ENCODE measurements around the gene PDLIM3.

PDLIM3 gene

DNA sequence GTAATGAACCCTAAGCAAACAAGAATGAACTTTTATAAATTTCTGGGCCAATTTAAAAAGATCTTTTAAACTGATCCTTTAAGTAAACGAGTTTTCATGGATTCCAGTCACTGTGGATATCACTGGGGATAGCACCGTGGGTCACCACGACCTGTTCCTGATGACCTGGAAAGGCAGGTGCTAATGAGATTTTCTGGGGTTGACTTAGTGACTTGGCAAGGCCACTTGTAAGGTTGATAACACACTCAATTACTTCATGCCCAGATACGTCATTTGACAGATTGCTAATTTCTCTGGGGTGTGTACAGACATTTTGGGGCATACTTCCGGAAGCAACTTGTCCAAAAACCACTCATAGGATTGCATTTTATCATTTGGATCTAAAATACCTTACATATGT, 24.5 kb downstream of the PDLIM3 start:
- H3K4ac ChIP-seq (ENCODE audit: low read length) = no peak overlapping the region
- H4K91ac ChIP-seq (ENCODE audit: low read depth, low read length, poor library complexity) = no peak overlapping the region
- no peaks in the 10 kb centered on the region for H3K79me1 ChIP-seq (ENCODE audit: low read depth, low read length)
- no peak for DNase-seq (ENCODE audit: low spot score)
- H2BK5ac ChIP-seq (ENCODE audit: low read length) = no peak overlapping the region
- no peak overlapping the region for H3K14ac ChIP-seq (ENCODE audit: low read length)
- no peak overlapping the region for H2BK12ac ChIP-seq (ENCODE audit: low read length)
- H3K27ac ChIP-seq (replicated peaks; ENCODE audit: low read length) = no peak overlapping the region
- H3K4me2 ChIP-seq (ENCODE audit: insufficient read depth, low read length, poor library complexity, severe bottlenecking) = no peak overlapping the region
- H2AFZ ChIP-seq (ENCODE audit: low read length) = no peak overlapping the region
- H3K4me3 ChIP-seq (ENCODE audit: low read length in 2 of 2) = no peak overlapping the region
- no CpG with 5 or more reads among the region's 5 CpGs for whole genome bisulfite sequencing, 2 donors (ENCODE audit: extremely low coverage in 2 of 2, insufficient read length in 2 of 2, insufficient replicate concordance in 1 of 2)
- no peak overlapping the region for H2BK15ac ChIP-seq (ENCODE audit: low read length)
- no peak overlapping the region for H3K9ac ChIP-seq (ENCODE audit: low read depth, low read length, poor library complexity)
- no peak overlapping the region for H3K23ac ChIP-seq (ENCODE audit: low read depth, low read length, poor library complexity)
- H3K36me3 ChIP-seq (replicated peaks in 1 of 2; ENCODE audit: control insufficient read depth in 2 of 2, insufficient read depth in 2 of 2, low read length in 2 of 2) = no peaks in the 10 kb centered on the region
- H3K27me3 ChIP-seq (ENCODE audit: control insufficient read depth in 3 of 3, insufficient read depth in 3 of 3, low read depth in 1 of 3, low read length in 3 of 3) = peaks cover 0 to 3% (median 0%) of the 10 kb centered on the region in 3 experiments
- H2AK5ac ChIP-seq (ENCODE audit: low read depth, low read length) = no peak overlapping the region
- no peak overlapping the region for H2BK120ac ChIP-seq (ENCODE audit: low read depth, low read length)
- no peak overlapping the region for H3K18ac ChIP-seq (ENCODE audit: low read length)
- H3K9me3 ChIP-seq (replicated peaks in 1 of 2; ENCODE audit: control insufficient read depth in 2 of 2, insufficient read depth in 1 of 2, low read depth in 1 of 2, low read length in 2 of 2) = no peaks in the 10 kb centered on the region
- no peak overlapping the region for H4K8ac ChIP-seq (ENCODE audit: low read depth, low read length)
- no peaks in the 10 kb centered on the region for H3K4me1 ChIP-seq (ENCODE audit: control insufficient read depth in 2 of 2, insufficient read depth in 1 of 2, low read depth in 1 of 2, low read length in 2 of 2)

DNA sequence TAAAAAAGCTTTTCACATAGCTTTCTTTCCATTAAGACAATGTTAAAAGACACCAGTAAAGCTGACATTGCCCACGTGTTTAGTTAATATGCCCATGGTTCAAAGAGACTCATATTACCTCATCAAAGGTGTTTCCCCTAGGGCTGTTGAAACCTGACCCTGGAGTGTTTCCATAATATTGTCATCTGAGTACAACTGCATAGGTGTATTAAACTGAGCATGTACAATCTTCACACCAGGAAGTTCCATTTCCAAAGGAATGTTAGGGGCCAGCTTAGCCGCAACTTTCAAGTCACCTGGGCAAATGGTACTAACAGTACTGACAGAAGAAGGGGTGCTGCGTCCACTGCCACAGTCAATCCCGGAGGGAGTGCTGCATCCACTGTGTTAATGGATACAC, 27.1 kb downstream of the PDLIM3 start:
- H3K4ac ChIP-seq (ENCODE audit: low read length) = no peak overlapping the region
- no peak overlapping the region for H3K27ac ChIP-seq (replicated peaks; ENCODE audit: low read length)
- no peak for DNase-seq (ENCODE audit: low spot score)
- no peak overlapping the region for H3K18ac ChIP-seq (ENCODE audit: low read length)
- H3K27me3 ChIP-seq (ENCODE audit: control insufficient read depth in 3 of 3, insufficient read depth in 3 of 3, low read depth in 1 of 3, low read length in 3 of 3) = peaks cover 0 to 3% (median 0%) of the 10 kb centered on the region in 3 experiments
- H4K8ac ChIP-seq (ENCODE audit: low read depth, low read length) = no peak overlapping the region
- H3K4me1 ChIP-seq (ENCODE audit: control insufficient read depth in 2 of 2, insufficient read depth in 1 of 2, low read depth in 1 of 2, low read length in 2 of 2) = no peaks in the 10 kb centered on the region
- H3K4me3 ChIP-seq (ENCODE audit: low read length in 2 of 2) = no peak overlapping the region
- WGBS, 2 donors (ENCODE audit: extremely low coverage in 2 of 2, insufficient read length in 2 of 2, insufficient replicate concordance in 1 of 2) = no CpG with 5 or more reads among the region's 4 CpGs
- H3K79me1 ChIP-seq (ENCODE audit: low read depth, low read length) = no peaks in the 10 kb centered on the region
- no peak overlapping the region for H2BK120ac ChIP-seq (ENCODE audit: low read depth, low read length)
- H3K14ac ChIP-seq (ENCODE audit: low read length) = no peak overlapping the region
- peaks cover 0 to 2% of the 10 kb centered on the region in 2 donors for H3K9me3 ChIP-seq (replicated peaks in 1 of 2; ENCODE audit: control insufficient read depth in 2 of 2, insufficient read depth in 1 of 2, low read depth in 1 of 2, low read length in 2 of 2)
- no peak overlapping the region for H2BK15ac ChIP-seq (ENCODE audit: low read length)
- no peak overlapping the region for H4K91ac ChIP-seq (ENCODE audit: low read depth, low read length, poor library complexity)
- no peak overlapping the region for H2BK5ac ChIP-seq (ENCODE audit: low read length)
- H3K36me3 ChIP-seq (replicated peaks in 1 of 2; ENCODE audit: control insufficient read depth in 2 of 2, insufficient read depth in 2 of 2, low read length in 2 of 2) = no peaks in the 10 kb centered on the region
- H3K23ac ChIP-seq (ENCODE audit: low read depth, low read length, poor library complexity) = no peak overlapping the region
- no peak overlapping the region for H2AK5ac ChIP-seq (ENCODE audit: low read depth, low read length)
- H3K9ac ChIP-seq (ENCODE audit: low read depth, low read length, poor library complexity) = peak overlapping the region; percentile 32
- no peak overlapping the region for H2AFZ ChIP-seq (ENCODE audit: low read length)
- no peak overlapping the region for H3K4me2 ChIP-seq (ENCODE audit: insufficient read depth, low read length, poor library complexity, severe bottlenecking)
- no peak overlapping the region for H2BK12ac ChIP-seq (ENCODE audit: low read length)

DNA sequence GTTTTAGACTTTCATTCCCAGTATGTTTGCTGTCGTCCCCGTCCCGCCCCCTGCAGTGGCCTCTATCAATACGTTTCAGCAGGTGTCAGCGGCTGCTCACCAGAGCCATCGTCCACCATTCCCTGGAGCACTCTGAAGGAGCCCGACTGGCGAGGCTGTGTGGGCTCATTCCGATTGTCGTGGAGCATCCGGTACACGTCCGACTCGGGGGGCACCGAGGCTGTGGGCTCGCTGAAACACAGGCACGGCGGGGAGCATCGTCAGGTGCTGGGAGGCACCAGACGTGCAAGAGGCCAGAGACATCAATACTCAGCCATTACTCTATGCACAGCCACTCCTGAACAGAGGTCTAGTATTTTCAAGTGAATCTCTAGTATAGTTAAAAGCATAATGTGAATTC, 28.9 kb downstream of the PDLIM3 start:
- H4K8ac ChIP-seq (ENCODE audit: low read depth, low read length) = no peak overlapping the region
- peaks cover 0 to 3% (median 0%) of the 10 kb centered on the region in 3 experiments for H3K27me3 ChIP-seq (ENCODE audit: control insufficient read depth in 3 of 3, insufficient read depth in 3 of 3, low read depth in 1 of 3, low read length in 3 of 3)
- no peak overlapping the region for H3K4me3 ChIP-seq (ENCODE audit: low read length in 2 of 2)
- no peak overlapping the region for H3K4ac ChIP-seq (ENCODE audit: low read length)
- H2AFZ ChIP-seq (ENCODE audit: low read length) = no peak overlapping the region
- H2BK15ac ChIP-seq (ENCODE audit: low read length) = no peak overlapping the region
- H3K9ac ChIP-seq (ENCODE audit: low read depth, low read length, poor library complexity) = peak overlapping the region; percentile 22
- WGBS, 2 donors (ENCODE audit: extremely low coverage in 2 of 2, insufficient read length in 2 of 2, insufficient replicate concordance in 1 of 2) = no CpG with 5 or more reads among the region's 20 CpGs
- no peaks in the 10 kb centered on the region for H3K4me1 ChIP-seq (ENCODE audit: control insufficient read depth in 2 of 2, insufficient read depth in 1 of 2, low read depth in 1 of 2, low read length in 2 of 2)
- H3K9me3 ChIP-seq (replicated peaks in 1 of 2; ENCODE audit: control insufficient read depth in 2 of 2, insufficient read depth in 1 of 2, low read depth in 1 of 2, low read length in 2 of 2) = peaks cover 0 to 2% of the 10 kb centered on the region in 2 donors
- H2AK5ac ChIP-seq (ENCODE audit: low read depth, low read length) = no peak overlapping the region
- no peak overlapping the region for H4K91ac ChIP-seq (ENCODE audit: low read depth, low read length, poor library complexity)
- no peaks in the 10 kb centered on the region for H3K36me3 ChIP-seq (replicated peaks in 1 of 2; ENCODE audit: control insufficient read depth in 2 of 2, insufficient read depth in 2 of 2, low read length in 2 of 2)
- H2BK12ac ChIP-seq (ENCODE audit: low read length) = no peak overlapping the region
- H3K79me1 ChIP-seq (ENCODE audit: low read depth, low read length) = no peaks in the 10 kb centered on the region
- no peak overlapping the region for H2BK5ac ChIP-seq (ENCODE audit: low read length)
- H2BK120ac ChIP-seq (ENCODE audit: low read depth, low read length) = no peak overlapping the region
- no peak overlapping the region for H3K14ac ChIP-seq (ENCODE audit: low read length)
- peak overlapping the region; percentile 62 for H3K23ac ChIP-seq (ENCODE audit: low read depth, low read length, poor library complexity)
- no peak overlapping the region for H3K18ac ChIP-seq (ENCODE audit: low read length)
- DNase-seq (ENCODE audit: low spot score) = no peak
- no peak overlapping the region for H3K4me2 ChIP-seq (ENCODE audit: insufficient read depth, low read length, poor library complexity, severe bottlenecking)
- no peak overlapping the region for H3K27ac ChIP-seq (replicated peaks; ENCODE audit: low read length)

DNA sequence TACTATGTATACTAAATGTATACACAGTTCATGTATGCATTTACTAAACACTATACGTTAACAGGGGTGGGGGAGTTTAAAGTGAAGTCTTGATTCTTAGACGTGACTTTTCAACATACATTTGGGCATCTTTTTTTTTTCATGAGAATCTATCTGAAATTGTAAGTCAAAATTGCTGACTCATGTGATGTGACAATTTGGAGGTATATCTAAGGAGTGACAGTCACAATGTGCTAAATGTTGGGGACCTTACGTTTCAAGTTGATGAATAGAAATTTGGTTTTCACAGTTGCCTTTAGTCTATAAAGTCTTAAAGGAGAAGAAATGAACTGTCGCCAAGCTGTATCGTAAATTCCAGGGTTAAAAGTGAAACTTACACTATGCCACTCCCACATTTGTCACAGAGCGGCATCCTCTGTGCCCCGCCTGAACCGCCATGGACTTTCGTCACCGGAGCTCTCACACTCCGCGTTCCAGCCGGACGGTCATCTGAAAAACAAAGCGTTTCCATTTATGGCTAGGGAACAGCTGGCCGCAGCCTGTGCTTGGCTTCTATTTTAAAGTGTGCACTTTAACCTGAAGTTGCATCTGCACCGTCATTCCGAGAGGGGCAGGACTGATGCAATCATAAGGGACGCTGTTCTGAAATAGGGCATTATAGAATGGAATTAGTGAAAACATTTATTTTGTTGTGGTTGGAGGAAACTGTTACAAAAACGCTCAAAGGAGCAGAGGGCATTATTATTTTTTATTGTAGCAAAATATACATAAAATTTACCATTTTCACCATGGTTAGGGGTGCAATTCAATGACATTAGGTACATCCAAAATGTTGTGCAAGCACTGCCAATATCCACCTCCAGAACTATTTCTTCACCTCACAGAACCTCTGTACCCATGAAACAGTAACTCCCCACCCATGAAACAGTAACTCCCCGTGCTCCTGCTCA, 30.9 kb downstream of the PDLIM3 start:
- no peak overlapping the region for H3K4me3 ChIP-seq (ENCODE audit: low read length in 2 of 2)
- no peak overlapping the region for H3K4ac ChIP-seq (ENCODE audit: low read length)
- no peaks in the 10 kb centered on the region for H3K79me1 ChIP-seq (ENCODE audit: low read depth, low read length)
- H2BK120ac ChIP-seq (ENCODE audit: low read depth, low read length) = no peak overlapping the region
- peaks cover 8 to 11% of the 10 kb centered on the region in 2 donors for H3K9me3 ChIP-seq (replicated peaks in 1 of 2; ENCODE audit: control insufficient read depth in 2 of 2, insufficient read depth in 1 of 2, low read depth in 1 of 2, low read length in 2 of 2)
- H3K27me3 ChIP-seq (ENCODE audit: control insufficient read depth in 3 of 3, insufficient read depth in 3 of 3, low read depth in 1 of 3, low read length in 3 of 3) = no peaks in the 10 kb centered on the region
- no peak overlapping the region for H2BK12ac ChIP-seq (ENCODE audit: low read length)
- H3K36me3 ChIP-seq (replicated peaks in 1 of 2; ENCODE audit: control insufficient read depth in 2 of 2, insufficient read depth in 2 of 2, low read length in 2 of 2) = no peaks in the 10 kb centered on the region
- no peak overlapping the region for H3K18ac ChIP-seq (ENCODE audit: low read length)
- no peak overlapping the region for H4K91ac ChIP-seq (ENCODE audit: low read depth, low read length, poor library complexity)
- no peak overlapping the region for H2AFZ ChIP-seq (ENCODE audit: low read length)
- H3K27ac ChIP-seq (replicated peaks; ENCODE audit: low read length) = no peak overlapping the region
- no peak for DNase-seq (ENCODE audit: low spot score)
- no peak overlapping the region for H3K4me2 ChIP-seq (ENCODE audit: insufficient read depth, low read length, poor library complexity, severe bottlenecking)
- H3K9ac ChIP-seq (ENCODE audit: low read depth, low read length, poor library complexity) = no peak overlapping the region
- no peak overlapping the region for H2BK15ac ChIP-seq (ENCODE audit: low read length)
- no peak overlapping the region for H2AK5ac ChIP-seq (ENCODE audit: low read depth, low read length)
- no peak overlapping the region for H2BK5ac ChIP-seq (ENCODE audit: low read length)
- no peaks in the 10 kb centered on the region for H3K4me1 ChIP-seq (ENCODE audit: control insufficient read depth in 2 of 2, insufficient read depth in 1 of 2, low read depth in 1 of 2, low read length in 2 of 2)
- H3K14ac ChIP-seq (ENCODE audit: low read length) = no peak overlapping the region
- no peak overlapping the region for H4K8ac ChIP-seq (ENCODE audit: low read depth, low read length)
- H3K23ac ChIP-seq (ENCODE audit: low read depth, low read length, poor library complexity) = no peak overlapping the region
- WGBS, 2 donors (ENCODE audit: extremely low coverage in 2 of 2, insufficient read length in 2 of 2, insufficient replicate concordance in 1 of 2) = no CpG with 5 or more reads among the region's 21 CpGs
